Activated CD4-positive, alpha-beta T cell treated with anti-CD3 and anti-CD28 coated beads, Interleukin-2, amount 10 ng/mL, durations not matched to agents 24 days and 14 days (primary cell): Measurements from ENCODE around the gene COBL. TPM values are rescaled to one million over a fixed set of nuclear protein-coding genes. Genes with fewer than 3 reads are reported as not detected.
"Not testable (repeated sequence)": the region's sequence is repeated elsewhere in the genome, so short reads cannot be mapped to it uniquely, and the experiment has no call there.

Source experiments
- DNase-seq: peaks from one replicate; pipeline ENCODE4 v3.0.0; 2022
- H3K27ac Mint-ChIP-seq: one replicate; pipeline ENCODE4 v1.8.0; 2022; ENCODE audit warnings: mild to moderate bottlenecking, mixed read lengths
- H3K27me3 Mint-ChIP-seq: one replicate; pipeline ENCODE4 v1.8.0; 2022; ENCODE audit warnings: mixed read lengths
- H3K36me3 Mint-ChIP-seq: one replicate; pipeline ENCODE4 v1.8.0; 2022; ENCODE audit warnings: low read depth, mild to moderate bottlenecking, mixed read lengths
- H3K4me1 Mint-ChIP-seq: one replicate; pipeline ENCODE4 v1.8.0; 2021; ENCODE audit warnings: mixed read lengths
- H3K4me3 Mint-ChIP-seq: one replicate; pipeline ENCODE4 v1.8.0; 2022; ENCODE audit warnings: mild to moderate bottlenecking, moderate library complexity, mixed read lengths
- H3K9me3 Mint-ChIP-seq: one replicate; pipeline ENCODE4 v1.8.0; 2021; ENCODE audit warnings: mixed read lengths
- intact Hi-C: fragments of 100-400 bp; cut with micrococcal nuclease; formaldehyde crosslinking; loops from one replicate; pipeline ENCODE4 v1.15.1; 2023
- total RNA-seq: library from RNA; stranded (reverse); gene quantifications from 2 replicates; pipeline ENCODE4 v1.2.3, GENCODE V29; 2022

Gene COBL
- total RNA-seq, 1 donor from 2014 or later: not detected

GRCh38 chr7:51009716-51010496 lies 306.7 kb downstream of the COBL start:
- intact Hi-C loops: no loop called here
- no peaks in the 10 kb centered on the region for H3K27me3 Mint-ChIP-seq
- H3K36me3 Mint-ChIP-seq: no peaks in the 10 kb centered on the region
- no peak overlapping the region for H3K27ac Mint-ChIP-seq
- H3K4me1 Mint-ChIP-seq: no peaks in the 10 kb centered on the region
- H3K9me3 Mint-ChIP-seq: no peaks in the 10 kb centered on the region
- no peak for DNase-seq
- no peak overlapping the region for H3K4me3 Mint-ChIP-seq

- intact Hi-C loops: no loop called here
- Mint-ChIP-seq H3K9me3 (no peaks in the 10 kb centered on the region), H3K4me3 (no peak overlapping the region), H3K4me1 (no peaks in the 10 kb centered on the region), H3K27me3 (peaks cover 2% of the 10 kb centered on the region), H3K27ac (no peak overlapping the region), H3K36me3 (no peaks in the 10 kb centered on the region)
- DNase-seq: no peak
These were observed 308.8 kb downstream of the COBL start for GRCh38 chr7:51007551-51008505.

GRCh38 chr7:51006483-51007235 lies 309.9 kb downstream of the COBL start:
- H3K4me1 Mint-ChIP-seq: no peaks in the 10 kb centered on the region
- H3K9me3 Mint-ChIP-seq: no peaks in the 10 kb centered on the region
- H3K27me3 Mint-ChIP-seq: peaks cover 4% of the 10 kb centered on the region
- intact Hi-C loops: no loop called here
- DNase-seq: no peak
- no peaks in the 10 kb centered on the region for H3K36me3 Mint-ChIP-seq
- no peak overlapping the region for H3K4me3 Mint-ChIP-seq
- H3K27ac Mint-ChIP-seq: no peak overlapping the region

- H3K4me1 Mint-ChIP-seq: no peaks in the 10 kb centered on the region
- DNase-seq: peak; percentile 48
- intact Hi-C loops: no loop called here
- H3K4me3 Mint-ChIP-seq: no peak overlapping the region
- no peaks in the 10 kb centered on the region for H3K36me3 Mint-ChIP-seq
- H3K27ac Mint-ChIP-seq: no peak overlapping the region
- no peaks in the 10 kb centered on the region for H3K9me3 Mint-ChIP-seq
- H3K27me3 Mint-ChIP-seq: peaks cover 6% of the 10 kb centered on the region
These were observed 311.5 kb downstream of the COBL start for GRCh38 chr7:51005074-51005473.

GRCh38 chr7:51000956-51001355 lies 315.7 kb downstream of the COBL start:
- no peaks in the 10 kb centered on the region for H3K4me1 Mint-ChIP-seq
- no peak overlapping the region for H3K27ac Mint-ChIP-seq
- H3K27me3 Mint-ChIP-seq: peaks cover 6% of the 10 kb centered on the region
- no peak overlapping the region for H3K4me3 Mint-ChIP-seq
- peak; percentile 36 for DNase-seq
- H3K36me3 Mint-ChIP-seq: no peaks in the 10 kb centered on the region
- no peaks in the 10 kb centered on the region for H3K9me3 Mint-ChIP-seq
- intact Hi-C loops: no loop called here

- intact Hi-C loops: no loop called here
- no peak overlapping the region for H3K27ac Mint-ChIP-seq
- no peaks in the 10 kb centered on the region for H3K4me1 Mint-ChIP-seq
- H3K36me3 Mint-ChIP-seq: no peaks in the 10 kb centered on the region
- peaks cover 4% of the 10 kb centered on the region for H3K9me3 Mint-ChIP-seq
- no peak overlapping the region for H3K4me3 Mint-ChIP-seq
- peaks cover 2% of the 10 kb centered on the region for H3K27me3 Mint-ChIP-seq
- no peak for DNase-seq
These were observed 321.8 kb downstream of the COBL start for GRCh38 chr7:50994753-50995319.

- H3K4me1 Mint-ChIP-seq, H3K27me3 Mint-ChIP-seq, H3K36me3 Mint-ChIP-seq, DNase-seq, H3K9me3 Mint-ChIP-seq, H3K27ac Mint-ChIP-seq, H3K4me3 Mint-ChIP-seq, intact Hi-C loops: not testable (repeated sequence)
These were observed 326.4 kb downstream of the COBL start for GRCh38 chr7:50990214-50990613.

- H3K27me3 Mint-ChIP-seq: peaks cover 2% of the 10 kb centered on the region
- DNase-seq: no peak
- intact Hi-C loops: no loop called here
These were observed 327.6 kb downstream of the COBL start for GRCh38 chr7:50988988-50989387.

GRCh38 chr7:50988465-50988864 lies 328.1 kb downstream of the COBL start:
- intact Hi-C loops: no loop called here

More at GRCh38 chr7:50988988-50989387, 327.6 kb downstream of the COBL start:
- H3K27ac Mint-ChIP-seq: no peak overlapping the region
- no peaks in the 10 kb centered on the region for H3K36me3 Mint-ChIP-seq
- H3K4me1 Mint-ChIP-seq: no peaks in the 10 kb centered on the region
- H3K9me3 Mint-ChIP-seq: peaks cover 8% of the 10 kb centered on the region
- H3K4me3 Mint-ChIP-seq: no peak overlapping the region

GRCh38 chr7:50985096-50985495 lies 331.5 kb downstream of the COBL start:
- peaks cover 5% of the 10 kb centered on the region for H3K9me3 Mint-ChIP-seq
- no peak overlapping the region for H3K4me3 Mint-ChIP-seq
- no peak overlapping the region for H3K27ac Mint-ChIP-seq
- no peaks in the 10 kb centered on the region for H3K27me3 Mint-ChIP-seq
- H3K4me1 Mint-ChIP-seq: no peaks in the 10 kb centered on the region
- intact Hi-C loops: no loop called here
- no peak for DNase-seq
- H3K36me3 Mint-ChIP-seq: no peaks in the 10 kb centered on the region

More at GRCh38 chr7:50988465-50988864, 328.1 kb downstream of the COBL start:
- Mint-ChIP-seq H3K27me3 (peaks cover 2% of the 10 kb centered on the region), H3K36me3 (no peaks in the 10 kb centered on the region), H3K4me3 (no peak overlapping the region), H3K4me1 (no peaks in the 10 kb centered on the region), H3K9me3 (peaks cover 8% of the 10 kb centered on the region), H3K27ac (no peak overlapping the region)
- DNase-seq: no peak

GRCh38 chr7:50983850-50984249 lies 332.8 kb downstream of the COBL start:
- Mint-ChIP-seq H3K36me3 (no peaks in the 10 kb centered on the region), H3K4me1 (no peaks in the 10 kb centered on the region), H3K9me3 (no peaks in the 10 kb centered on the region), H3K27ac (no peak overlapping the region), H3K27me3 (no peaks in the 10 kb centered on the region), H3K4me3 (no peak overlapping the region)
- intact Hi-C loops: no loop called here
- no peak for DNase-seq

GRCh38 chr7:50982626-50983025 lies 334.0 kb downstream of the COBL start:
- H3K27me3 Mint-ChIP-seq: no peaks in the 10 kb centered on the region
- H3K27ac Mint-ChIP-seq: no peak overlapping the region
- no peaks in the 10 kb centered on the region for H3K9me3 Mint-ChIP-seq
- H3K4me3 Mint-ChIP-seq: no peak overlapping the region
- DNase-seq: peak; percentile 37
- intact Hi-C loops: no loop called here
- no peaks in the 10 kb centered on the region for H3K36me3 Mint-ChIP-seq
- H3K4me1 Mint-ChIP-seq: no peaks in the 10 kb centered on the region

GRCh38 chr7:50981743-50982142 lies 334.9 kb downstream of the COBL start:
- intact Hi-C loops: no loop called here
- no peaks in the 10 kb centered on the region for H3K4me1 Mint-ChIP-seq
- H3K4me3 Mint-ChIP-seq: no peak overlapping the region
- H3K27ac Mint-ChIP-seq: no peak overlapping the region
- no peaks in the 10 kb centered on the region for H3K9me3 Mint-ChIP-seq
- no peaks in the 10 kb centered on the region for H3K27me3 Mint-ChIP-seq
- no peaks in the 10 kb centered on the region for H3K36me3 Mint-ChIP-seq
- DNase-seq: peak; percentile 41
